ENCODE data around the gene C4orf33.

The C4orf33 gene

DNA sequence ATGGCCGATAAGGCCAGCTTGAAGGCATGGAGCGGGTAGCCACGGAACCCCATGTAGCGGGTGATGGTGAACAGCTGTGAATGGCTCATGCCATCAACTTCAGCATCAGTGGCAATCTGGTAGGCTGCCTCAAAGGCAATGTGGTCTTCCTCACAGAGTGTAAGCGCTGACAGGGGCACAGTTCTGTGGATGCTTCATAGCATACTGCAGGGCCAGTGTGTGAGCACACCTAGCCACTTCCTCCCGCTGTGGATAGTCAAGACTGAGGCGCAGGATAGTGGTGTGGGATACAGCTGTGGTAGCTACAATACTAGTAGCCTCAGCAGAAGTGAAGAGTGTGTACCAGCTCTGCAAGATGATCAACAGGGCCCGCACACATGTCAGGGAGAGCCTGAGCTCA lies 40.5 kb downstream of the C4orf33 start:
- Histone ChIP-seq H3K9me3 (no peaks in the 10 kb centered on the region), H3K4me3 (ENCODE audit: low read depth, low read length) (no peak overlapping the region), H3K36me3 (no peaks in the 10 kb centered on the region), H3K27me3 (no peaks in the 10 kb centered on the region; the same call in 1 of the 2 replicates), H3K4me1 (no peaks in the 10 kb centered on the region)
- TF ChIP-seq, protein P1, sequence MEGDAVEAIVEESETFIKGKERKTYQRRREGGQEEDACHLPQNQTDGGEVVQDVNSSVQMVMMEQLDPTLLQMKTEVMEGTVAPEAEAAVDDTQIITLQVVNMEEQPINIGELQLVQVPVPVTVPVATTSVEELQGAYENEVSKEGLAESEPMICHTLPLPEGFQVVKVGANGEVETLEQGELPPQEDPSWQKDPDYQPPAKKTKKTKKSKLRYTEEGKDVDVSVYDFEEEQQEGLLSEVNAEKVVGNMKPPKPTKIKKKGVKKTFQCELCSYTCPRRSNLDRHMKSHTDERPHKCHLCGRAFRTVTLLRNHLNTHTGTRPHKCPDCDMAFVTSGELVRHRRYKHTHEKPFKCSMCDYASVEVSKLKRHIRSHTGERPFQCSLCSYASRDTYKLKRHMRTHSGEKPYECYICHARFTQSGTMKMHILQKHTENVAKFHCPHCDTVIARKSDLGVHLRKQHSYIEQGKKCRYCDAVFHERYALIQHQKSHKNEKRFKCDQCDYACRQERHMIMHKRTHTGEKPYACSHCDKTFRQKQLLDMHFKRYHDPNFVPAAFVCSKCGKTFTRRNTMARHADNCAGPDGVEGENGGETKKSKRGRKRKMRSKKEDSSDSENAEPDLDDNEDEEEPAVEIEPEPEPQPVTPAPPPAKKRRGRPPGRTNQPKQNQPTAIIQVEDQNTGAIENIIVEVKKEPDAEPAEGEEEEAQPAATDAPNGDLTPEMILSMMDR (IDR thresholded peaks at IDR 0.05; ENCODE audit: low read depth, low read length): no peak
- DNase-seq: peak; percentile 26

DNA sequence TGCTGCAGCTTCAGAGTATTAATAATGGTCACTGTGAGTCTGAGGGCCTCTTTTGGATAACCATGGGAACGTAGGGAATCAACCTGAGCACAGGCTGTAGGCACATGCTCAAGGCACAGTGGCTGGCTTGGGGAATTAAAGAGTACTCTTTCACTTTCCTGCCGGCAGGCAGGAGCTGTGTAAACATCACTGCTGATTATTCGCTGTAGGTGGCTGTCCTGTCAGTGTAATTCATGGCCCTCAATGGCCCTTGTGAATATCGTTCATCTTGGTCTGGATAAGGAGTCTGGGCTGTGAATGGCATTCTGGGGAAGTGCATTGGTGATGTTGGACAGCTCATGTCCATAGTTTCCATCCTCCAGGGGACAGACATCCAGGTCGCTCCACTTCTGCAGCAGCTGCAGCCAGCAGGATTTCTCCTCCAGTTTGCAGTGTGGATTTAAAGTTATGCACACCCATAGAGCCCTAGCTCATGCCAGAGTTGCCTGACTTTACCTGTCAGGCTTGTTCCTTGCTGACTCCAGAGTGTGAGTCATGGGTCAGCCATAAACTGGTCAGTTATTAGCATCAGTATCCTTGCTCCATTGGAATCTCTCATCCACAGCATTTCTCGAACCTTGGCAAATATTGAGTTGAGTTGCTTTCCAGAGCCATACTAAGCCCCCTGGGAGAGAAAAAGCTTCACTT lies 43.0 kb downstream of the C4orf33 start:
- Histone ChIP-seq H3K36me3 (no peaks in the 10 kb centered on the region), H3K9me3 (no peaks in the 10 kb centered on the region), H3K27me3 (no peaks in the 10 kb centered on the region; the same call in 1 of the 2 replicates), H3K4me3 (ENCODE audit: low read depth, low read length) (no peak overlapping the region), H3K4me1 (no peaks in the 10 kb centered on the region)
- TF ChIP-seq, protein P1 (IDR thresholded peaks at IDR 0.05; ENCODE audit: low read depth, low read length): no peak
- DNase-seq: no peak

DNA sequence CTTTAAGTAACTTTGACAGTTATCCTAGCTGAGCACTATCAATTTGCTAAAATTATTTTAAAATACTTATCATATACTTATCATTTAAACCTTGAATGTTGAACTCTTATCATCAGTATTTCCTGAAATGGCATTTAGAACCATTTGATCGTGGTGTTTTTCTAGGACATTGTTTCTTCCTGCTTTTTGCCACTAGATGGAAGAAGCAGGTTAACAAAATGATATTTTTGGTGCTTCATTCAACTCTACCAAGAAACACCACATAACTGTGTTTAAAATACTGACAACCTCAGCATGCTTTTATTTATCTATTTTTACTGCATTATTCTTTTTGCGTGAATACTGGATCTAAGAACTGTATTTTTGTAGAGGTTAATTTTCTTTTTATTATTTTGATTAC lies 44.6 kb downstream of the C4orf33 start:
- peaks cover 9% of the 10 kb centered on the region for H3K4me1 ChIP-seq
- no peaks in the 10 kb centered on the region; the same call in 1 of the 2 replicates for H3K27me3 ChIP-seq
- no peaks in the 10 kb centered on the region; the same call in 1 of the 2 replicates for H3K9me3 ChIP-seq
- H3K4me3 ChIP-seq (ENCODE audit: low read depth, low read length): no peak overlapping the region
- TF ChIP-seq, protein P1 (IDR thresholded peaks at IDR 0.05; ENCODE audit: low read depth, low read length): peak; percentile 39
- no peaks in the 10 kb centered on the region for H3K36me3 ChIP-seq
- DNase-seq: no peak

DNA sequence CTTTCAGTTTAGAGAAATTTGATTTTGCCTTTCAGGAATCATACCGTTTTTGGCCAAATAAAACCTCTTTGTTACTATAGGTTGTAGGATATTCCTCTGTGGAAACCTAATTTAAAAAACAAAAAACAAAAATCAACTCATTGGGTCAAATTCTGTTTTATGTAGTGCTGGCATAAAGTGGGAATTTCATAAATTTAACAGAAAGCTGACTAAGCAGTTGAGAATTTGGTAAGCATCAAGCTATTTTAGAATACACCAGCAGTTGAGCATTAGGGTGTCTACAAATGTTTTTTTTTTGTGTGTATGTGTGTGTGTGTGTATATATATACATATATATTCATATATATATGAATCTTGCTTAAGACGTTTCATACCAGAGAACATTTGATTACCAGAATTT lies 47.4 kb downstream of the C4orf33 start:
- Histone ChIP-seq H3K4me3 (ENCODE audit: low read depth, low read length) (no peak overlapping the region), H3K4me1 (peaks cover 9% of the 10 kb centered on the region), H3K27me3 (no peaks in the 10 kb centered on the region), H3K9me3 (no peaks in the 10 kb centered on the region; the same call in 1 of the 2 replicates), H3K36me3 (no peaks in the 10 kb centered on the region)
- DNase-seq: no peak
- TF ChIP-seq, protein P1 (IDR thresholded peaks at IDR 0.05; ENCODE audit: low read depth, low read length): no peak

DNA sequence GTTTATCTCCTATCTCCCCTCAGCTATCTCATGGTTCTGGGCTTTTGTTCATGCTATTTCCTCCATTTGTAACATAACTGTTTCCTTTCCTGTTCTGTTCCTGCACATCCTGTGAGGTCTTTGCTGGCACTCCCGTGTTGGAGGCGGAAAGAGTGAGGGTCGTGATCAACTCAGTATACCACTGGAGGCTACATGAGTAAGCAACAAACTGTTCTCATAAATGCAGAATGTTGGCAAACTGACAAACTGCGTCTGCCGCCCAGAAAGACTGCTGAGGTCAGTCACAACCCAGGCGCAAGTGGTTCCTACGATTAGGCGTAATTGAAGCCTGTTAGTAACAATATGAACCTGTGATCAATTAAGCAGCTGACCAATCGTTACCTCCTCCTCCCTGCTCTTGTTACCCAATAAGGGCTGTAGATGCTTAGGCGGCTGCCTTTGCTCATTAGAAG lies 48.8 kb downstream of the C4orf33 start:
- H3K4me1 ChIP-seq: peaks cover 9% of the 10 kb centered on the region
- no peaks in the 10 kb centered on the region; the same call in 1 of the 2 replicates for H3K9me3 ChIP-seq
- no peaks in the 10 kb centered on the region for H3K36me3 ChIP-seq
- H3K4me3 ChIP-seq (ENCODE audit: low read depth, low read length): peak overlapping the region; percentile 59
- DNase-seq: peak; percentile 55
- H3K27me3 ChIP-seq: no peaks in the 10 kb centered on the region
- TF ChIP-seq, protein P1 (IDR thresholded peaks at IDR 0.05; ENCODE audit: low read depth, low read length): no peak

DNA sequence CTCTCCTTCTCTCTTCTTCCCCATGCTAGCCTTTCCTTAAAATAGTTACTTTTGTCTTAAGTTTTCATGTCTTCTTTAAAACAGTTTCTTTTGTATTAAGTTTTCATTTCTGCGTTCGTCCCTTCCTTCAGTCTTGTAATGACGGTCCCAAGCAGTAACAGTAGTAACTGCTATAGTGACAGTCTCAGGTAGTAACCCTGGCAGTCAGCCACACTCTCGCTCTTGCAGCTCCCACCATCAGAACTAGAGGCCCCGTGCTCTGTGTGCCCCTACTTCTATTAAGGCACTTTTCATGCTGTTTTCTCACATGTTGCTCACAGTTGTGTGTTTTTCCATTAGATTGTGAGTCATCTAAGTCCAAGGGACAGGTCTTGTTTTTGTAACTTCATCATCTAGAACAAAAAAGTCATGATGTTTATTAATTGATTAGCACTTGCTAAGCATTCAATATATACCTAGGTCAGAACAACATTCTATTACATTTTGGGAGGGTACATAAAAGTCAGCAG lies 49.3 kb downstream of the C4orf33 start:
- TF ChIP-seq, protein P1 (IDR thresholded peaks at IDR 0.05; ENCODE audit: low read depth, low read length): no peak
- H3K9me3 ChIP-seq: no peaks in the 10 kb centered on the region; the same call in 1 of the 2 replicates

More for the DNA sequence above, 49.3 kb downstream of the C4orf33 start:
- Histone ChIP-seq H3K36me3 (no peaks in the 10 kb centered on the region), H3K4me3 (ENCODE audit: low read depth, low read length) (peak overlapping the region; percentile 59), H3K27me3 (no peaks in the 10 kb centered on the region), H3K4me1 (peaks cover 9% of the 10 kb centered on the region)
- no peak for DNase-seq

Measured in BE2C (cell line).